ENCODE measurements around the gene POLG. TPM values are rescaled to one million over a fixed set of nuclear protein-coding genes. Genes with fewer than 3 reads are reported as not detected.

POLG gene
- polyA plus RNA-seq, 1 of the 3 experiments (the other 2 are of a cell fraction) = 24.9 TPM

- H3K9me3 ChIP-seq = no peaks in the 10 kb centered on the region
- no peaks in the 10 kb centered on the region for H3K79me2 ChIP-seq (ENCODE audit: insufficient read depth)
- no peak overlapping the region for H2AFZ ChIP-seq (ENCODE audit: low read depth)
- TF ChIP-seq JUND (IDR thresholded peaks at IDR 0.05) (no peak), ELF1 (IDR thresholded peaks at IDR 0.05) (no peak), FOXM1 (IDR thresholded peaks at IDR 0.05; ENCODE audit: low read depth) (no peak), MAX (IDR thresholded peaks at IDR 0.05; ENCODE audit: low read depth) (no peak), SMC3 (IDR thresholded peaks at IDR 0.05; ENCODE audit: low read depth, low read length) (no peak)
- ChIA-PET CTCF (interaction anchor here (0.8 to 8.0 kb wide), 3 partner anchors 17 to 131 kb away, joined by 3 to 95 read pairs (median 4); no protein-coding TSS in a partner anchor), POLR2A (no interaction called here)
- WGBS (ENCODE audit: low lambda C conversion rate) = 75% methylated on average over 4 of the region's 8 CpGs
- no peaks in the 10 kb centered on the region for H3K9me2 ChIP-seq
- no peaks in the 10 kb centered on the region for H3K27me3 ChIP-seq (ENCODE audit: insufficient read depth)
- no peak overlapping the region for H3K9ac ChIP-seq
- peaks cover under 1% of the 10 kb centered on the region for H3F3A ChIP-seq (replicated peaks; ENCODE audit: insufficient read depth)
- no peak overlapping the region for H3K27ac ChIP-seq (ENCODE audit: low read depth in 2 of 2, low read length in 1 of 2)
- DNase-seq = no peak
- H4K20me1 ChIP-seq (ENCODE audit: insufficient read depth) = no peaks in the 10 kb centered on the region
- no peak overlapping the region for H3K4me2 ChIP-seq
- H3K4me1 ChIP-seq (ENCODE audit: control insufficient read depth in 1 of 2, insufficient read depth in 2 of 2, low read depth in 1 of 2, low read length in 1 of 2) = no peaks in the 10 kb centered on the region; a peak in 1 of 4 replicates
- H3K4me3 ChIP-seq (ENCODE audit: low read depth in 2 of 2, low read length in 1 of 2) = no peak overlapping the region
- no peaks in the 10 kb centered on the region for H3K36me3 ChIP-seq (replicated peaks in 1 of 2; ENCODE audit: control insufficient read depth in 1 of 2, insufficient read depth in 2 of 2, low read length in 1 of 2)
Observed at GRCh38 chr15:89341316-89342005, 6.8 kb upstream of the POLG start.

GRCh38 chr15:89340573-89340972, 5.9 kb upstream of the POLG start:
- Histone ChIP-seq H3K9me3 (no peaks in the 10 kb centered on the region), H4K20me1 (ENCODE audit: insufficient read depth) (no peaks in the 10 kb centered on the region), H3K9ac (no peak overlapping the region), H3K9me2 (no peaks in the 10 kb centered on the region), H3K27me3 (ENCODE audit: insufficient read depth) (no peaks in the 10 kb centered on the region), H3K79me2 (ENCODE audit: insufficient read depth) (no peaks in the 10 kb centered on the region), H2AFZ (ENCODE audit: low read depth) (no peak overlapping the region), H3F3A (replicated peaks; ENCODE audit: insufficient read depth) (peaks cover 7% of the 10 kb centered on the region), H3K4me1 (ENCODE audit: control insufficient read depth in 1 of 2, insufficient read depth in 2 of 2, low read depth in 1 of 2, low read length in 1 of 2) (peaks cover 0 to 6% of the 10 kb centered on the region in 2 experiments; a peak in 2 of 4 replicates), H3K4me2 (no peak overlapping the region), H3K27ac (ENCODE audit: low read depth in 2 of 2, low read length in 1 of 2) (no peak overlapping the region), H3K4me3 (ENCODE audit: low read depth in 2 of 2, low read length in 1 of 2) (no peak overlapping the region), H3K36me3 (replicated peaks in 1 of 2; ENCODE audit: control insufficient read depth in 1 of 2, insufficient read depth in 2 of 2, low read length in 1 of 2) (no peaks in the 10 kb centered on the region)
- ChIA-PET POLR2A (no interaction called here), CTCF (interaction anchor here (1.3 to 8.0 kb wide), 2 partner anchors 18 to 132 kb away, joined by 4 to 95 read pairs; no protein-coding TSS in a partner anchor)
- TF ChIP-seq NRF1 (IDR thresholded peaks at IDR 0.05; ENCODE audit: low read depth, low read length) = no peak
- WGBS (ENCODE audit: low lambda C conversion rate) = 70% methylated on average over 7 of the region's 7 CpGs
- DNase-seq = no peak

- DNase-seq = no peak
- POLR2A ChIA-PET = no interaction called here
- Histone ChIP-seq H3K9me2 (no peaks in the 10 kb centered on the region), H3K36me3 (replicated peaks in 1 of 2; ENCODE audit: control insufficient read depth in 1 of 2, insufficient read depth in 2 of 2, low read length in 1 of 2) (peaks cover 0 to 3% of the 10 kb centered on the region in 2 experiments), H3K4me2 (no peak overlapping the region), H3K27ac (ENCODE audit: low read depth in 2 of 2, low read length in 1 of 2) (no peak overlapping the region), H3K27me3 (ENCODE audit: insufficient read depth) (no peaks in the 10 kb centered on the region), H3K79me2 (ENCODE audit: insufficient read depth) (peaks cover 13% of the 10 kb centered on the region; the same call in 1 of the 2 replicates), H4K20me1 (ENCODE audit: insufficient read depth) (peaks cover 11% of the 10 kb centered on the region; the same call in 1 of the 2 replicates), H3K9me3 (no peaks in the 10 kb centered on the region), H3K4me1 (ENCODE audit: control insufficient read depth in 1 of 2, insufficient read depth in 2 of 2, low read depth in 1 of 2, low read length in 1 of 2) (peaks cover 6 to 19% of the 10 kb centered on the region in 2 experiments; a peak in 3 of 4 replicates), H3F3A (replicated peaks; ENCODE audit: insufficient read depth) (peaks cover 7% of the 10 kb centered on the region), H2AFZ (ENCODE audit: low read depth) (no peak overlapping the region), H3K9ac (no peak overlapping the region), H3K4me3 (ENCODE audit: low read depth in 2 of 2, low read length in 1 of 2) (no peak overlapping the region)
- TF ChIP-seq CHD2 (IDR thresholded peaks at IDR 0.05; ENCODE audit: low read length, partially characterized antibody) = no peak
- no peak for TF ChIP-seq MAX (IDR thresholded peaks at IDR 0.05; ENCODE audit: low read depth)
- TF ChIP-seq NFIC (IDR thresholded peaks at IDR 0.05; ENCODE audit: borderline replicate concordance) = no peak
- no peak for TF ChIP-seq GABPA (IDR thresholded peaks at IDR 0.05; ENCODE audit: low read depth)
- 78% methylated on average over 6 of the region's 6 CpGs for WGBS (ENCODE audit: low lambda C conversion rate)
- CTCF ChIA-PET = interaction anchor here (0.8 to 8.0 kb wide), 5 partner anchors 20 to 132 kb away, joined by 3 to 95 read pairs (median 4); no protein-coding TSS in a partner anchor
Observed at GRCh38 chr15:89338036-89338435, 3.4 kb upstream of the POLG start.

Data from SK-N-SH (cell line).